ENCODE data around the gene C5orf24. TPM values are rescaled to one million over a fixed set of nuclear protein-coding genes. Genes with fewer than 3 reads are reported as not detected.

C5orf24 gene
- total and polyA plus RNA-seq, 4 donors, result 14.5 to 48.9 (median 23.4) TPM

DNA sequence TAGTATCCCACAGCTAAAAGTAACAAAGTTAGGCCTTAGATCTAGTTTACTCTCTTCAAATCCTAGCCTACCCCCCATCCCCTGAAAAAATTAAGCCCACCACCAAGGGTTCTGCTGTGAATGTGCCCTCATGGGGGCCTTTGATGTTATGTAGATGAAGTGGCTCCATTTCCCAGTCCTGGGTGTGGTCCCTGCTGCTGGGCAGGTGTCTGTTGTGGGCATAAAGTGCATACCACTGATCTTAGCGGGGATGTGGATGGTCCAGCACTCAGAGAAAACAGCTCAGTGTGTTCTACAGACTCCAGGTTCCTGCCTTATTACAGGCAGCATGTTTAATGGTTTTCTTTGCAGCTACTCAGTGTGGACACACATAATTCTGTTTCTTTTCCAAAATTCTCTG is 61.0 kb downstream of the C5orf24 start:
- TF ChIP-seq EGR1 (IDR thresholded peaks at IDR 0.05; ENCODE audit: low read depth in 2 of 2) (no peak), FOXA2 (IDR thresholded peaks at IDR 0.05) (no peak), SP1 (IDR thresholded peaks at IDR 0.05) (no peak), RAD21 (IDR thresholded peaks at IDR 0.05) (no peak)
- TF ChIP-seq, protein P1, sequence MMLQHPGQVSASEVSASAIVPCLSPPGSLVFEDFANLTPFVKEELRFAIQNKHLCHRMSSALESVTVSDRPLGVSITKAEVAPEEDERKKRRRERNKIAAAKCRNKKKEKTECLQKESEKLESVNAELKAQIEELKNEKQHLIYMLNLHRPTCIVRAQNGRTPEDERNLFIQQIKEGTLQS (IDR thresholded peaks at IDR 0.05), result no peak
- TF ChIP-seq, protein P2, sequence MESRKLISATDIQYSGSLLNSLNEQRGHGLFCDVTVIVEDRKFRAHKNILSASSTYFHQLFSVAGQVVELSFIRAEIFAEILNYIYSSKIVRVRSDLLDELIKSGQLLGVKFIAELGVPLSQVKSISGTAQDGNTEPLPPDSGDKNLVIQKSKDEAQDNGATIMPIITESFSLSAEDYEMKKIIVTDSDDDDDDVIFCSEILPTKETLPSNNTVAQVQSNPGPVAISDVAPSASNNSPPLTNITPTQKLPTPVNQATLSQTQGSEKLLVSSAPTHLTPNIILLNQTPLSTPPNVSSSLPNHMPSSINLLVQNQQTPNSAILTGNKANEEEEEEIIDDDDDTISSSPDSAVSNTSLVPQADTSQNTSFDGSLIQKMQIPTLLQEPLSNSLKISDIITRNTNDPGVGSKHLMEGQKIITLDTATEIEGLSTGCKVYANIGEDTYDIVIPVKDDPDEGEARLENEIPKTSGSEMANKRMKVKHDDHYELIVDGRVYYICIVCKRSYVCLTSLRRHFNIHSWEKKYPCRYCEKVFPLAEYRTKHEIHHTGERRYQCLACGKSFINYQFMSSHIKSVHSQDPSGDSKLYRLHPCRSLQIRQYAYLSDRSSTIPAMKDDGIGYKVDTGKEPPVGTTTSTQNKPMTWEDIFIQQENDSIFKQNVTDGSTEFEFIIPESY (IDR thresholded peaks at IDR 0.05), result no peak
- Histone ChIP-seq H3K36me3 (ENCODE audit: control insufficient read depth in 4 of 4, insufficient read depth in 3 of 4, low read depth in 1 of 4, low read length in 3 of 4) (peaks cover 0 to 6% (median 0%) of the 10 kb centered on the region in 4 donors), H3K4me3 (ENCODE audit: low read depth in 1 of 3, low read length in 3 of 3) (no peak overlapping the region), H3K9me3 (ENCODE audit: control insufficient read depth in 4 of 4, low read length in 3 of 4) (no peaks in the 10 kb centered on the region), H3K9ac (ENCODE audit: low read depth in 1 of 2, low read length in 2 of 2) (no peak overlapping the region), H3K27me3 (ENCODE audit: control insufficient read depth in 4 of 4, insufficient read depth in 4 of 4, low read length in 3 of 4) (no peaks in the 10 kb centered on the region), H3K27ac (ENCODE audit: low read depth in 1 of 2, low read length in 2 of 2) (no peak overlapping the region), H3K4me1 (ENCODE audit: control insufficient read depth in 4 of 4, insufficient read depth in 4 of 4, low read length in 3 of 4) (peaks cover 0 to 10% (median 5%) of the 10 kb centered on the region in 4 donors)
- WGBS, result 92% methylated on average over 1 of the region's 1 CpG
- no peak for DNase-seq (ENCODE audit: low spot score)

Other genes starting within 250 kb of the C5orf24 start
- 100 to 1,000 TPM in 1 of 2 donors, 10 to 100 TPM in 1; 36.6 to 212 TPM for gene SAR1B, start 213.1 kb upstream of the C5orf24 start, total RNA-seq
- 100 to 1,000 TPM in 1 of 2 donors, 10 to 100 TPM in 1; 75.5 to 116 TPM for gene SAR1B, start 213.1 kb upstream of the C5orf24 start, polyA plus RNA-seq
- gene SEC24A, start 197.2 kb upstream of the C5orf24 start, total RNA-seq, result 10 to 100 TPM; 21.0 to 46.6 TPM
- 10 to 100 TPM; 10.1 to 16.7 TPM for gene SEC24A, start 197.2 kb upstream of the C5orf24 start, polyA plus RNA-seq
- 1 to 10 TPM; 5.2 to 9.2 TPM for gene CAMLG, start 107.4 kb upstream of the C5orf24 start, total RNA-seq
- 10 to 100 TPM; 10.3 to 17.0 TPM for gene CAMLG, start 107.4 kb upstream of the C5orf24 start, polyA plus RNA-seq
- 10 to 100 TPM; 16.3 to 24.3 TPM for gene DDX46, start 87.2 kb upstream of the C5orf24 start, total RNA-seq
- 10 to 100 TPM; 11.2 to 15.7 TPM for gene DDX46, start 87.2 kb upstream of the C5orf24 start, polyA plus RNA-seq
- gene TXNDC15, start 28.4 kb downstream of the C5orf24 start, total RNA-seq, result 10 to 100 TPM; 35.3 to 53.1 TPM
- 10 to 100 TPM; 29.3 to 53.0 TPM for gene TXNDC15, start 28.4 kb downstream of the C5orf24 start, polyA plus RNA-seq
- gene PCBD2, start 59.2 kb downstream of the C5orf24 start, total RNA-seq, result 10 to 100 TPM in 1 of 2 donors, 1 to 10 TPM in 1; 8.3 to 12.4 TPM
- 10 to 100 TPM in 1 of 2 donors, 1 to 10 TPM in 1; 5.9 to 12.8 TPM for gene PCBD2, start 59.2 kb downstream of the C5orf24 start, polyA plus RNA-seq
- under 1 TPM; 0.28 to 0.33 TPM for gene CATSPER3, start 121.9 kb downstream of the C5orf24 start, total RNA-seq
- gene CATSPER3, start 121.9 kb downstream of the C5orf24 start, polyA plus RNA-seq, result under 1 TPM; 0.35 to 0.37 TPM
- gene PITX1, start 188.3 kb downstream of the C5orf24 start, total RNA-seq, result not detected
- gene PITX1, start 188.3 kb downstream of the C5orf24 start, polyA plus RNA-seq, result under 1 TPM in 1 of 2 donors, not detected in 1; 0.02 TPM

All from liver (tissue), 9 donors.